Effector CD4-positive, alpha-beta T cell (primary cell): ENCODE measurements around the gene TMTC2.
"Not testable (repeated sequence)": the region's sequence is repeated elsewhere in the genome, so short reads cannot be mapped to it uniquely, and the experiment has no call there.

ENCODE experiments used
- DNase-seq: peaks from one replicate; pipeline ENCODE4 v3.0.0-alpha.2; 2020

The TMTC2 gene

GRCh38 chr12:83092606-83093005 is 405.9 kb downstream of the TMTC2 start:
- no peak for DNase-seq

GRCh38 chr12:83093426-83093825 is 406.7 kb downstream of the TMTC2 start:
- no peak for DNase-seq

DNA sequence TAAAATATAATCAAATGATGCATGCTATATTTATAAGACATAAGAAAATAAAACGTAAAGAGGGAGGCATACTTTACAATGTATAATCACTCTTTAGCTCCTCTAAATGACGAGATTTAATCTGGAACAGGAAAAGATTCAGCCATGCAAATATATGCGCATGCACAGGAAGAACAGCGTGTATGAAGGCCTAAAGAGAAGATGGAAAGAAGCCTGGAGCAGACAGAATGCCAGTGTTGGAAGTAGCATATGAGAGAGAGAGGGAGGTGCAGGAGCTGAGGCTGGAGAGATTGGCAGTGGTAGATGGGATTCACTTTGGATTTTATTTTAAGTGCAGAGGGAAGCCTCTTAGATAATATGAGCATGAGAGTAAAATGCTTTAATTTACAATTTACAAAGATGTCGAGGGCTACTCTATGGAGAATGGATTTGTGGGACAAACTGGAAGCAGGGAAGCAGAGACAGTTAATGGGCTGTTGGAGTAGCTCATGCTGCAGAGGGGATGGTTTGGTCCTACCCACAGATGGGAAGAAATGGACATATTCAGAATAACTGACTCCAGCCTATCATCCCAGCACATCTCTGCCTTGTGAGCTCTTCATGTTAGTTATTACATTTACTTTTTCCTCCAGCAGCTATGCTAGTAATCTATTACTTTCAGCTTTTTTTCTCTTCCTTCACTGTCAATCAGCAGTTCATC is 411.1 kb downstream of the TMTC2 start:
- DNase-seq = no peak

- no peak for DNase-seq
Measured at GRCh38 chr12:83099436-83099835, 412.7 kb downstream of the TMTC2 start.

GRCh38 chr12:83102499-83102898 is 415.8 kb downstream of the TMTC2 start:
- DNase-seq = no peak

DNA sequence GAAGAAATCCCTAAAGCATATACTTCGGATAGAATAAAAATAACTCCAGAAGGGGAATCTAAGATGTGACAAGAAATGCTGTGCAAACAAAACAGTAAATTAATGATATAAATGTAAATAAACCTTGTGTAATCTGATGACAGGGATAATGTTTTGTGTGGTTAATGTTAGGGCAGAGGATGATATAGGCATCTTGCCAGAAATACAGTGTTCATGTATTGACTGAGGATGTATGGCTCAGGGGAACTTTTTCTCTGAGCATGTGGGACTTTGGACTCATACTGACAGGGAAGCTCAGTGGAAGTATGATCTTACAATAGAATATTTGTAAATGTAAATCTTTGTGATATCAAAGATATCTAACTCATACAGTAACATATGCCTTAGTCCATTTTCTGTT is 420.2 kb downstream of the TMTC2 start:
- no peak for DNase-seq

- DNase-seq = no peak
Measured at GRCh38 chr12:83110424-83110823, 423.7 kb downstream of the TMTC2 start.

DNA sequence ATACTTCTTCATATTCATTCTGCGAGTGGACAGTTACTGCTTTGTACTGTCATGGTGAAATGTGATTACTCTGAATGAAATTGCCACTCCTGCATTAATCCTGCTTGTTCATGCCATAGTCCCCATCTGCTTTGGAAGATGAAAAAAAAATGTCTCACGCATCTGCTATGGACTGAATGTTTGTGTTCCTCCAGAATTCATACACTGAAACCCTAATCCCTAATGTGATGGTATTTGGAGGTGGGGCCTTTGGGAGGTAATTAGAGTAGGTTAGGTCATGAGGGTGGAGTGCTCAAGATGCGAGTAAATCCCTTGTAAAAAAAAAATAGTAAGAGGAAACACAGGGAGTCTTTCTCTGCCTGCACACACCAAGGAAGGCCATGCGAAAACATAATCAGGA is 427.2 kb downstream of the TMTC2 start:
- DNase-seq = no peak

- DNase-seq = no peak
Measured at GRCh38 chr12:83114966-83115365, 428.3 kb downstream of the TMTC2 start.

- not testable (repeated sequence) for DNase-seq
Measured at GRCh38 chr12:83117926-83118325, 431.2 kb downstream of the TMTC2 start.

DNA sequence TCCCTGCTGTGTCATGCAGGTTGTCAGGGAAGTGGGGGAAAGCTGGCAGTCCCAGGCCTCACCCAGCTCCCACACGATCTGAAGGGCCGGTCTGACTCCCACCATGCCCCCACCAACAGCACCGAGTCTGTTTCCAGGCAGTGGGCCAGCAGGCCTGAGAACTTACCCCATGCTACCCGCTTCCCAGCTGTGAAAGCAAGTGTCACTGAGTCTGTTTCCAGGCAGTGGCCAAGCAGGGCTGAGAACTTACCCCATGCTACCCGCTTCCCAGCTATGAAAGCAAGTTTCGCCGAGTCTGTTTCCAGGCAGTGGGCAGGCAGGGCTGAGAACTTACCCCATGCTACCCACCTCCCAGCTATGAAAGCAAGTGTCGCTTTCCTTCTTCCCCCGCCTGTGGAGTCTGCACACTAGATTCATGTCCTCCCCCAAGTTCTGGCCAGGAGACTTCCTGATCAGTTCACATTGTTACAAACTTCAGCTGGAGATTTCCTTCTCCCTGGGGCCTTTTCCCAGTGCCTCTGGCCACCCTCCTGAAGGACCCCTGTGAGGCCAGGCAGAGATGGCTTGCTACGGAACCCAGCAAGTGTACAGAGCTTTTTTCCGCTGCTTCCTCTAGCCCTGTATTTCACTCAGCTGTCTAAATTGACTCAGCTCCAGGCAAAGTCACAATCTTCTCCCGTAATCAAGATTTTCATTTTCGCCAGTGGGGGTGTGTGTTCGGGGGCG is 435.4 kb downstream of the TMTC2 start:
- no peak for DNase-seq

- no peak for DNase-seq
Measured at GRCh38 chr12:83122623-83122934, 435.9 kb downstream of the TMTC2 start.

DNA sequence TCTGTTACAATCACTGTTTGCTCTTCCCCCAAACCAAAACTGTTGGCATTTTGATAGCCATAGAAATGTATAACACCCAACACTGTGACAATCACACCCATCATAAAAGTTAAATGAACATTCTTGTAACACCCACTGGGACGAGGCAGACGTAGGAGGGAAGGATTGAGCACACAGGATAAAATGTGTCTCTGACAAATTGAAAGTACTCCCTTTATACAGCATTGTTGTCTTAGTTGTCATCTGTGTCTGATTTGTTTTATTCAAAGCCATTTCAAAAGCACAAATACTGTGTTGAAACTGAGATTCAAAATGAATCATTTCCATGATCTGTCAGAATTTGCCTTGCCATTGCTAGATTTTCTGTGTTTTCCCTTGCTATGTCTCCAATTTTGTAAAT is 436.3 kb downstream of the TMTC2 start:
- no peak for DNase-seq

GRCh38 chr12:83128540-83128939 is 441.8 kb downstream of the TMTC2 start:
- DNase-seq = no peak

GRCh38 chr12:83130178-83130577 is 443.5 kb downstream of the TMTC2 start:
- no peak for DNase-seq

DNA sequence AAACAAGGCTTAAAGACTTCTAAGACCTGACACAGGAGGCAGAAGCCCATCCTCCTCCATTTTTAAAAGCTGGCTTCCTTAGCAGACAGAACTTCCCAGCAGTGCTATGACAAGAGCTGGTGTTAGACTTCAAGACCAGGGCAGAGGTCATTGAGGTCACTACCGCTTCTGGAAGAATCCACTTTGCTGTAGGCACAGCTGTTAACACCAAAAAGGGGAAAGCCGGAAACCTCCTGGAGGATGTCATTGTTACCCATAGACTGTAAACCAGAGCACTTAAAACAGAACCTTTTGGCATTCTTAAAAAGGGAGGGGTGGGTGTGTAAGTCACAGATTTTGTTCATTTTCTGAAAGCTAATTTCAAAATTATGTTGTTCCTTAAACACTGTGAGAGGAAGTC is 445.7 kb downstream of the TMTC2 start:
- DNase-seq = no peak

- no peak for DNase-seq
Measured at GRCh38 chr12:83136411-83136810, 449.7 kb downstream of the TMTC2 start.

- DNase-seq = no peak
Measured at GRCh38 chr12:83140135-83140534, 453.4 kb downstream of the TMTC2 start.

DNA sequence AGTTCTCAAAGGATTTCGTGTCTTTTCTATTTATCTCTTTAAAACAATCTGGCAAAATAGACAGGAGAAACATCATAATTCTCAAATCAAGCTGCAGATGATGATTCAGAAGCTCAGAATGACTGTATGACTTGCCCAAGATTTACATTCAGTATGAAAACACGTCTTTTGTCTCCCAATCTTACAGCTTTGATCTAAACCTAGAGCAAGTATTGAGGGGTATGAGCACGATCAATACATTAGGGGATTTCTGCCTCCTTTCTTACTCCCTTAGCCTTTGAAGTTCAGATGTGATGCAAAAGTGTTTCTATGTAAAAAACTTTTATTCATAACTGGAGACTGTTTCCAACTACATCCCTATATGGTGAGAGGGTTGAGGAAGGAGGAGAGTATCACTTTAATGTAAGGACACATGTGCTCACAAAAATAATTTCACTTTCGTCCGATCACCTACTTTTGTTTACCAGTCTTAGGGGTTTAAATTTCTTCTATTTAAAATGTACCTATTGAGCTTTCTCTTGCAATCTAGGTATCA is 454.8 kb downstream of the TMTC2 start:
- DNase-seq = no peak

DNA sequence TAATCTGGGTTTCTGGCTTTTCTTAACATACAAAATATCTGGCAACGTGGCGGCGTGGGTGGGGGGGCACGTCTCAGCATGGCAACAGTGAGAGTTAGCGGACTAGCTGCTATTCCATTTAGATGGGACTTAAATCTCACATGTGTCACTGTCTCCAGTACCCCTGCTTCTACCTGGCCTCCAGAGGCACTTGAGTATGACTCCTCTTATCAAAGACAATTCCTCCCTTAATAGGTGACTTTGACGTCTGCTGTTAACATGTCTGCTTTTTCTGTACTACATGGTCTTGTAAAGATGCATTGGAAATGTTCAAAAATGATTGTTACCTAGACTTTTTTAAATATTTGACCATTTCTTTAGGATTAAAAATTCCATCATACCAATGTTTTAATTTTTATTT is 456.2 kb downstream of the TMTC2 start:
- no peak for DNase-seq

DNA sequence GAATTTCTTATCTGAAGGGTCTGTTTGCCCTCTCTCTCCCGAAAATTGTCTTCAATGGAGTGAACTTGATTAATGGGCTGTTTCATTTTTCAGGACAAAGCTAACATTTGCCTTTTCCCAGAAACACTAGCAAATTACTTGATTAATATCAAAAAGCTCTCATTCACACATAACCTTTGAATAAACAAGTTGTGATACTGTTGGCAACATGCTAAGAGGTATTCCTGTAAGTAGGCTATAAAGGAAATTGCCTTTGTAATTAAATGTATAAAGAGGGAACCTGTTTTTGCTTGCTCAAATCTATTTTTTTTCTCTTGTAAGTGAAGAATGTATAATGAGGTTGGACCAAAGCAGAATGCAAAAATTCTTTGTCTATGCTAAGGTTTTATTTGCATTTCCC is 457.2 kb downstream of the TMTC2 start:
- DNase-seq = no peak

GRCh38 chr12:83145325-83145840 is 458.7 kb downstream of the TMTC2 start:
- no peak for DNase-seq

- DNase-seq = no peak
Measured at GRCh38 chr12:83147341-83147740, 460.6 kb downstream of the TMTC2 start.

DNA sequence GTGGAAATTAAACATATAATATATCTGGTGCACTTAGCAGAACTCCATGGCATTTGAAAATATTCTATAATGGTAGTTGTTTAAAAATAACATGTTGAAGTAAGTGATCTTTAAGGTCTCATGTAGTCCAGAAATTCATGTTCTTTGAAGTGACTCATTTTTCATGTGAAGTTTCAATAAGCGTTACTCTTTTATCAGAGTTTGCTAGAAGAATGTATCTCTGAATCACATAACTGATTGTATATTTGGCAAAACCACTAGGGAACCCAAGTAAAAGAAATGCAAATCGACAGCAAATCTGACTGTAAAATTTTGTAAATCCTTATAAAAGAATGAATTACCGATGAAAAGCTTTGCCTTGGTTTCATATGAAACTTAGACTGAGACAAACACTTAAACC is 463.3 kb downstream of the TMTC2 start:
- DNase-seq = no peak
